Panc1 (cell line): Measurements from ENCODE around the gene TAOK3. TPM values are rescaled to one million over a fixed set of nuclear protein-coding genes. Genes with fewer than 3 reads are reported as not detected.

Experiments used
- ATAC-seq: fragments of 200-7000 bp; cut with Tn5 transposase; 2 replicates; pipeline ENCODE4 v1.9.1; 2020; ENCODE audit warnings: mild to moderate bottlenecking, moderate library complexity
- BruUV-seq: library from RNA; stranded (reverse); fragments of 400-500 nt; replicated peaks from 2 replicates; lab custom pipeline; 2021; lab: Mats Ljungman, UMichigan
- CTCF ChIA-PET: fragments of 300-600 bp; sonication (Branson Sonifier 250); formaldehyde crosslinking; loops from one replicate; lab custom pipeline; 2022; ENCODE audit warnings: antibody characterized with exemption; lab: Charles Lee
- POLR2A ChIA-PET: fragments of 300-600 bp; sonication (Branson Sonifier 250); formaldehyde crosslinking; loops from one replicate; lab custom pipeline; 2022; ENCODE audit warnings: antibody characterized with exemption; lab: Charles Lee
- DNase-seq: peaks from one replicate; pipeline ENCODE4 v3.0.0-alpha.2; 2010; ENCODE audit warnings: low read depth, low spot score
- H3K27ac ChIP-seq: 2 replicates; pipeline ENCODE4 v1.5.1; 2011; ENCODE audit warnings: mild to moderate bottlenecking, low read length, inconsistent platforms
- H3K27me3 ChIP-seq: fragments of 200-500 bp; sonication (Bioruptor generic); 2 replicates; pipeline ENCODE4 v1.6.0; 2014; ENCODE audit warnings: low read length, inconsistent platforms; ENCODE audit not compliant: control insufficient read depth, insufficient read depth
- H3K36me3 ChIP-seq: fragments of 200-500 bp; sonication (Bioruptor generic); 2 replicates; pipeline ENCODE4 v1.5.1; 2014; ENCODE audit warnings: inconsistent platforms, mild to moderate bottlenecking, low read length, moderate library complexity; ENCODE audit not compliant: control insufficient read depth, insufficient read depth
- H3K4me1 ChIP-seq: 2 replicates; pipeline ENCODE4 v1.5.1; 2011; ENCODE audit warnings: inconsistent platforms, mild to moderate bottlenecking, low read length, moderate library complexity; ENCODE audit not compliant: control insufficient read depth, insufficient read depth
- H3K4me3 ChIP-seq, 2 experiments: 2 replicates each; pipeline ENCODE4 v1.5.1; 2011 to 2012; ENCODE audit warnings: low read depth in 2 of 2, low read length in 2 of 2, mild to moderate bottlenecking in 2 of 2, inconsistent platforms in 1 of 2, moderate library complexity in 1 of 2
- H3K9me3 ChIP-seq: fragments of 200-500 bp; sonication (Bioruptor generic); 2 replicates; pipeline ENCODE4 v1.5.1; 2014; ENCODE audit warnings: low read depth, mild to moderate bottlenecking, inconsistent platforms, low read length, moderate library complexity; ENCODE audit not compliant: control insufficient read depth, insufficient read depth
- CTCF ChIP-seq: fragments of 450-650 bp; IDR thresholded peaks from 2 replicates; pipeline ENCODE4 v1.5.1; 2017; ENCODE audit warnings: mild to moderate bottlenecking
- POLR2AphosphoS5 ChIP-seq: IDR thresholded peaks from 2 replicates; pipeline ENCODE4 v1.6.1; 2012; ENCODE audit warnings: mild to moderate bottlenecking, low read depth, low read length, moderate library complexity
- SIN3A ChIP-seq: IDR thresholded peaks from 2 replicates; pipeline ENCODE4 v1.6.1; 2012; ENCODE audit warnings: low read depth, mild to moderate bottlenecking, low read length, moderate library complexity, borderline replicate concordance; ENCODE audit not compliant: insufficient read depth
- TCF7L2 ChIP-seq: IDR thresholded peaks from 2 replicates; pipeline ENCODE4 v1.6.1; 2011; ENCODE audit warnings: mild to moderate bottlenecking, low read depth, low read length, inconsistent platforms
- in situ Hi-C: cut with HindIII; loops from 2 replicates; pipeline ENCODE4 v1.10.0; 2016; ENCODE audit warnings: low sequenced_read_pairs, low pct_unique_long_range_greater_than_20kb
- intact Hi-C: fragments of 100-400 bp; cut with micrococcal nuclease; formaldehyde crosslinking; loops from one replicate; pipeline ENCODE4 v1.10.0; 2022; ENCODE audit not compliant: unreplicated experiment
- total RNA-seq: library from RNA; stranded (reverse); gene quantifications from one replicate; pipeline ENCODE4 v1.2.1, GENCODE V29; 2021; ENCODE audit not compliant: unreplicated experiment
- TF ChIP-seq, protein P1 (sequence below), 2 experiments: IDR thresholded peaks; 2 replicates each; pipeline ENCODE4 v1.6.1; 2011 to 2012; ENCODE audit warnings: low read depth in 2 of 2, control low read depth in 1 of 2, low read length in 1 of 2, mild to moderate bottlenecking in 1 of 2, moderate library complexity in 1 of 2; ENCODE audit not compliant: insufficient read depth in 1 of 2

The TAOK3 gene
- total RNA-seq, 1 experiment from 2014 or later = 30.5 TPM

DNA sequence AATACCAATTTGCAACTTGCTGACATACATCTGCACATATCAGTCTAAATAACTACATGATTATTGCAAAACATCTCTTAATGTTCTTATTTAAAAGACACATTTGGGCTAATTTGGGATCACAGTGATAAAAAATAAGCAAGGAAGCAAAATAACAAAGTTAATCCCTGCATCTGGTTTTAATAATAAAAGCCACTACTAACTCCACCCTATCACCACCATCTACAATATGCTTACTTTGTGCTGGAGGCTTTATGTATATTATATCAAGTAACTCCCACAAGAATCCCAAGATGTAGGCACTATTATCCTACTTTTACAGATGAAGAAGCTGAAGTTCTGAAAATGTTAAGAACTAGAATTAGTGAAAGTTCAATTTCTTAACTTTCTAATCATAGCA, 45.7 kb downstream of the TAOK3 start:
- in situ Hi-C loops (no loop called here), intact Hi-C loops (no loop called here)
- Histone ChIP-seq H3K27me3 (no peaks in the 10 kb centered on the region), H3K9me3 (no peaks in the 10 kb centered on the region), H3K4me3 (no peak overlapping the region), H3K36me3 (no peaks in the 10 kb centered on the region), H3K27ac (no peak overlapping the region), H3K4me1 (peaks cover 5% of the 10 kb centered on the region; the same call in 1 of the 2 replicates)
- BruUV-seq = no TSS peak
- ATAC-seq = no peak
- no peak for DNase-seq
- no peak for TF ChIP-seq TCF7L2
- TF ChIP-seq, protein P1, sequence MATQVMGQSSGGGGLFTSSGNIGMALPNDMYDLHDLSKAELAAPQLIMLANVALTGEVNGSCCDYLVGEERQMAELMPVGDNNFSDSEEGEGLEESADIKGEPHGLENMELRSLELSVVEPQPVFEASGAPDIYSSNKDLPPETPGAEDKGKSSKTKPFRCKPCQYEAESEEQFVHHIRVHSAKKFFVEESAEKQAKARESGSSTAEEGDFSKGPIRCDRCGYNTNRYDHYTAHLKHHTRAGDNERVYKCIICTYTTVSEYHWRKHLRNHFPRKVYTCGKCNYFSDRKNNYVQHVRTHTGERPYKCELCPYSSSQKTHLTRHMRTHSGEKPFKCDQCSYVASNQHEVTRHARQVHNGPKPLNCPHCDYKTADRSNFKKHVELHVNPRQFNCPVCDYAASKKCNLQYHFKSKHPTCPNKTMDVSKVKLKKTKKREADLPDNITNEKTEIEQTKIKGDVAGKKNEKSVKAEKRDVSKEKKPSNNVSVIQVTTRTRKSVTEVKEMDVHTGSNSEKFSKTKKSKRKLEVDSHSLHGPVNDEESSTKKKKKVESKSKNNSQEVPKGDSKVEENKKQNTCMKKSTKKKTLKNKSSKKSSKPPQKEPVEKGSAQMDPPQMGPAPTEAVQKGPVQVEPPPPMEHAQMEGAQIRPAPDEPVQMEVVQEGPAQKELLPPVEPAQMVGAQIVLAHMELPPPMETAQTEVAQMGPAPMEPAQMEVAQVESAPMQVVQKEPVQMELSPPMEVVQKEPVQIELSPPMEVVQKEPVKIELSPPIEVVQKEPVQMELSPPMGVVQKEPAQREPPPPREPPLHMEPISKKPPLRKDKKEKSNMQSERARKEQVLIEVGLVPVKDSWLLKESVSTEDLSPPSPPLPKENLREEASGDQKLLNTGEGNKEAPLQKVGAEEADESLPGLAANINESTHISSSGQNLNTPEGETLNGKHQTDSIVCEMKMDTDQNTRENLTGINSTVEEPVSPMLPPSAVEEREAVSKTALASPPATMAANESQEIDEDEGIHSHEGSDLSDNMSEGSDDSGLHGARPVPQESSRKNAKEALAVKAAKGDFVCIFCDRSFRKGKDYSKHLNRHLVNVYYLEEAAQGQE (IDR thresholded peaks at IDR 0.05; ENCODE audit: insufficient read depth in 1 of 2, low read depth in 2 of 2, low read length in 1 of 2) = no peak
- TF ChIP-seq CTCF = no peak
- TF ChIP-seq SIN3A = no peak
- no peak for TF ChIP-seq POLR2AphosphoS5
- POLR2A ChIA-PET = no interaction called here
- CTCF ChIA-PET = no interaction called here

GRCh38 chr12:118325081-118325480, 47.6 kb downstream of the TAOK3 start:
- intact Hi-C loops = no loop called here
- H3K27me3 ChIP-seq = no peaks in the 10 kb centered on the region
- H3K36me3 ChIP-seq = no peaks in the 10 kb centered on the region
- ATAC-seq = no peak
- no TSS peak for BruUV-seq
- CTCF ChIA-PET = interaction anchor here (0.7 kb wide), 1 partner anchor 74 kb away, joined by 4 read pairs; no protein-coding TSS in a partner anchor
- TF ChIP-seq SIN3A (no peak), CTCF (no peak), POLR2AphosphoS5 (no peak), TCF7L2 (no peak)
- TF ChIP-seq, protein P1 (IDR thresholded peaks at IDR 0.05; ENCODE audit: insufficient read depth in 1 of 2, low read depth in 2 of 2, low read length in 1 of 2) = no peak
- no peaks in the 10 kb centered on the region for H3K9me3 ChIP-seq
- peaks cover 3% of the 10 kb centered on the region; the same call in 1 of the 2 replicates for H3K4me1 ChIP-seq
- H3K27ac ChIP-seq = no peak overlapping the region
- POLR2A ChIA-PET = no interaction called here
- H3K4me3 ChIP-seq = no peak overlapping the region
- no peak for DNase-seq
- in situ Hi-C loops = no loop called here
